ENCODE data around the gene GINS1.

DNA sequence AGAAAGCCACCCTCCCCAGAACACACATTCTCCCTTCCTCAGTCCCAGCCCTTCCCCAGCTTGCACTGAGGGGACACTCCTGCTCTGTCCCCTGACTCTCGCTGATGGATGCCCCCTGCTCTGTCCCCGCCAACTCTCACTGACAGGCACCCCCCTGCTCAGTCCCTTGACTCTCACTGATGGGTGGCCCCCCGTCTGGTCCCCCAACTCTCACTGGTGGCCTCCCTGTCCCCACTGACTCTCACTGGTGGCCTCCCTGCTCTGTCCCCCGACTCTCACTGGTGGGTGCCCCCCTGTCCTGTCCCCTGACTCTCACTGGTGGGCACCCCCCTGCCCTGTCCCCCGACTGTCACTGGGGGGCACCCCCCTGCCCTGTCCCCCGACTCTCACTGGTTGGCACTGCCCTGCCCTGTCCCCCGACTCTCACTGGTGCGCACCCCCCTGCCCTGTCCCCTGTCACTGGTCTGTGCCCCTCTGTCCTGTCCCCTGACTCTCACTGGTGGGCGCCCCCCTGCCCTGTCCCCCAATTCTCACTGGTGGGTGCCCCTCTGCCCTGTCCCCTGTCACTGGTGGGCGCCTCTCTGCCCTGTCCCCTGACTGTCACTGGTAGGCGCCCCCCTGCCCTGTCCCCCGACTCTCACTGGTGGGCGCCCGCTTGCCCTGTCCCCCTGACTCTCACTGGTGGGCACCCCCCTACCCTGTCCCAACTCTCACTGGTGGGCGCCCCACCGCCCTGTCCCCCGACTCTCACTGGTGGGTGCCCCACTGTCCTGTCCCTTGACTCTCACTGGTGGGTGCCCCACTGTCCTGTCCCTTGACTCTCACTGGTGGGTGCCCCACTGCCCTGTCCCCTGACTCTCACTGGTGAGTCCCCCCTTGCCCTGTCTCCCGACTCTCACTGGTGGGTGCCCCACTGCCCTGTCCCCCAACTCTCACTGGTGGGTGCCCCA, 60.9 kb downstream of the GINS1 start:
- TF ChIP-seq, protein P1, sequence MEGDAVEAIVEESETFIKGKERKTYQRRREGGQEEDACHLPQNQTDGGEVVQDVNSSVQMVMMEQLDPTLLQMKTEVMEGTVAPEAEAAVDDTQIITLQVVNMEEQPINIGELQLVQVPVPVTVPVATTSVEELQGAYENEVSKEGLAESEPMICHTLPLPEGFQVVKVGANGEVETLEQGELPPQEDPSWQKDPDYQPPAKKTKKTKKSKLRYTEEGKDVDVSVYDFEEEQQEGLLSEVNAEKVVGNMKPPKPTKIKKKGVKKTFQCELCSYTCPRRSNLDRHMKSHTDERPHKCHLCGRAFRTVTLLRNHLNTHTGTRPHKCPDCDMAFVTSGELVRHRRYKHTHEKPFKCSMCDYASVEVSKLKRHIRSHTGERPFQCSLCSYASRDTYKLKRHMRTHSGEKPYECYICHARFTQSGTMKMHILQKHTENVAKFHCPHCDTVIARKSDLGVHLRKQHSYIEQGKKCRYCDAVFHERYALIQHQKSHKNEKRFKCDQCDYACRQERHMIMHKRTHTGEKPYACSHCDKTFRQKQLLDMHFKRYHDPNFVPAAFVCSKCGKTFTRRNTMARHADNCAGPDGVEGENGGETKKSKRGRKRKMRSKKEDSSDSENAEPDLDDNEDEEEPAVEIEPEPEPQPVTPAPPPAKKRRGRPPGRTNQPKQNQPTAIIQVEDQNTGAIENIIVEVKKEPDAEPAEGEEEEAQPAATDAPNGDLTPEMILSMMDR (IDR thresholded peaks at IDR 0.05 in 2 of 3, conservative IDR thresholded peaks at IDR 0.05 in 1 of 3; ENCODE audit: borderline replicate concordance in 1 of 3, insufficient read depth in 1 of 3, low read depth in 2 of 3, low read length in 2 of 3) = no peak
- no peak for TF ChIP-seq POLR2AphosphoS5 (IDR thresholded peaks at IDR 0.05; ENCODE audit: low read depth, low read length)
- TF ChIP-seq EGR1 (IDR thresholded peaks at IDR 0.05; ENCODE audit: low read depth) = no peak
- no peak for TF ChIP-seq CBX3 (IDR thresholded peaks at IDR 0.05; ENCODE audit: low read depth)
- TF ChIP-seq POLR2A (IDR thresholded peaks at IDR 0.05; ENCODE audit: borderline replicate concordance, extremely low read depth, insufficient read depth, insufficient read length) = no peak
- no peak for TF ChIP-seq SRF (IDR thresholded peaks at IDR 0.05; ENCODE audit: low read depth)
- no peak for TF ChIP-seq SP1 (IDR thresholded peaks at IDR 0.05; ENCODE audit: low read depth)
- TF ChIP-seq ELF1 (IDR thresholded peaks at IDR 0.05; ENCODE audit: borderline replicate concordance, low read depth) = no peak
- no peak for TF ChIP-seq RAD21 (IDR thresholded peaks at IDR 0.05; ENCODE audit: low read depth)
- TF ChIP-seq, protein P2, sequence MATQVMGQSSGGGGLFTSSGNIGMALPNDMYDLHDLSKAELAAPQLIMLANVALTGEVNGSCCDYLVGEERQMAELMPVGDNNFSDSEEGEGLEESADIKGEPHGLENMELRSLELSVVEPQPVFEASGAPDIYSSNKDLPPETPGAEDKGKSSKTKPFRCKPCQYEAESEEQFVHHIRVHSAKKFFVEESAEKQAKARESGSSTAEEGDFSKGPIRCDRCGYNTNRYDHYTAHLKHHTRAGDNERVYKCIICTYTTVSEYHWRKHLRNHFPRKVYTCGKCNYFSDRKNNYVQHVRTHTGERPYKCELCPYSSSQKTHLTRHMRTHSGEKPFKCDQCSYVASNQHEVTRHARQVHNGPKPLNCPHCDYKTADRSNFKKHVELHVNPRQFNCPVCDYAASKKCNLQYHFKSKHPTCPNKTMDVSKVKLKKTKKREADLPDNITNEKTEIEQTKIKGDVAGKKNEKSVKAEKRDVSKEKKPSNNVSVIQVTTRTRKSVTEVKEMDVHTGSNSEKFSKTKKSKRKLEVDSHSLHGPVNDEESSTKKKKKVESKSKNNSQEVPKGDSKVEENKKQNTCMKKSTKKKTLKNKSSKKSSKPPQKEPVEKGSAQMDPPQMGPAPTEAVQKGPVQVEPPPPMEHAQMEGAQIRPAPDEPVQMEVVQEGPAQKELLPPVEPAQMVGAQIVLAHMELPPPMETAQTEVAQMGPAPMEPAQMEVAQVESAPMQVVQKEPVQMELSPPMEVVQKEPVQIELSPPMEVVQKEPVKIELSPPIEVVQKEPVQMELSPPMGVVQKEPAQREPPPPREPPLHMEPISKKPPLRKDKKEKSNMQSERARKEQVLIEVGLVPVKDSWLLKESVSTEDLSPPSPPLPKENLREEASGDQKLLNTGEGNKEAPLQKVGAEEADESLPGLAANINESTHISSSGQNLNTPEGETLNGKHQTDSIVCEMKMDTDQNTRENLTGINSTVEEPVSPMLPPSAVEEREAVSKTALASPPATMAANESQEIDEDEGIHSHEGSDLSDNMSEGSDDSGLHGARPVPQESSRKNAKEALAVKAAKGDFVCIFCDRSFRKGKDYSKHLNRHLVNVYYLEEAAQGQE (IDR thresholded peaks at IDR 0.05; ENCODE audit: low read depth) = no peak
- no peak for TF ChIP-seq YY1 (IDR thresholded peaks at IDR 0.05; ENCODE audit: extremely low read depth, insufficient replicate concordance, low read depth, low read length)
- TF ChIP-seq EZH2 (IDR thresholded peaks at IDR 0.05) = no peak
- no peak for TF ChIP-seq EZH2phosphoT487 (IDR thresholded peaks at IDR 0.05; ENCODE audit: borderline replicate concordance)
- TF ChIP-seq, protein P3, sequence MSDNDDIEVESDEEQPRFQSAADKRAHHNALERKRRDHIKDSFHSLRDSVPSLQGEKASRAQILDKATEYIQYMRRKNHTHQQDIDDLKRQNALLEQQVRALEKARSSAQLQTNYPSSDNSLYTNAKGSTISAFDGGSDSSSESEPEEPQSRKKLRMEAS (IDR thresholded peaks at IDR 0.05) = no peak

All from HCT116 (cell line).